Ishikawa (cell line): ENCODE results near the gene DNASE1L2.

Source experiments
- CEBPB ChIP-seq: IDR thresholded peaks from 2 replicates; pipeline ENCODE4 v1.6.1; 2012
- CREB1 ChIP-seq: IDR thresholded peaks from 2 replicates; pipeline ENCODE4 v1.6.1; 2012; ENCODE audit warnings: low read depth
- EGR1 ChIP-seq: IDR thresholded peaks from 2 replicates; pipeline ENCODE4 v1.6.1; 2012
- EP300 ChIP-seq: IDR thresholded peaks from 2 replicates; pipeline ENCODE4 v1.6.1; 2012; ENCODE audit warnings: borderline replicate concordance
- FOXM1 ChIP-seq: IDR thresholded peaks from 2 replicates; pipeline ENCODE4 v1.6.1; 2012; ENCODE audit warnings: low read depth, borderline replicate concordance
- NFIC ChIP-seq: IDR thresholded peaks from 2 replicates; pipeline ENCODE4 v1.6.1; 2012
- RAD21 ChIP-seq: IDR thresholded peaks from 2 replicates; pipeline ENCODE4 v1.6.1; 2012; ENCODE audit warnings: low read depth
- TAF1 ChIP-seq: IDR thresholded peaks from 2 replicates; pipeline ENCODE4 v1.6.1; 2012; ENCODE audit warnings: low read depth, mild to moderate bottlenecking
- TCF12 ChIP-seq: IDR thresholded peaks from 2 replicates; pipeline ENCODE4 v1.6.1; 2012; ENCODE audit warnings: low read depth
- TEAD4 ChIP-seq: IDR thresholded peaks from 2 replicates; pipeline ENCODE4 v1.6.1; 2012
- YY1 ChIP-seq: IDR thresholded peaks from 2 replicates; pipeline ENCODE4 v1.6.1; 2012; ENCODE audit warnings: low read depth
- ZBTB7A ChIP-seq: IDR thresholded peaks from 2 replicates; pipeline ENCODE4 v1.6.1; 2012; ENCODE audit warnings: low read depth
- TF ChIP-seq, protein P1 (sequence below): IDR thresholded peaks from 2 replicates; pipeline ENCODE4 v1.6.1; 2012
- TF ChIP-seq, protein P2 (sequence below): IDR thresholded peaks from 2 replicates; pipeline ENCODE4 v1.6.1; 2012; ENCODE audit warnings: low read depth, mild to moderate bottlenecking
- TF ChIP-seq, protein P3 (sequence below): IDR thresholded peaks from 2 replicates; pipeline ENCODE4 v1.6.1; 2012

The DNASE1L2 gene

GRCh38 chr16:2238838-2239675, 2.8 kb downstream of the DNASE1L2 start:
- TF ChIP-seq FOXM1 = no peak
- no peak for TF ChIP-seq EGR1
- no peak for TF ChIP-seq CEBPB
- no peak for TF ChIP-seq TAF1
- no peak for TF ChIP-seq CREB1
- TF ChIP-seq EP300 = no peak
- TF ChIP-seq YY1 = no peak
- TF ChIP-seq NFIC = no peak
- TF ChIP-seq, protein P1, sequence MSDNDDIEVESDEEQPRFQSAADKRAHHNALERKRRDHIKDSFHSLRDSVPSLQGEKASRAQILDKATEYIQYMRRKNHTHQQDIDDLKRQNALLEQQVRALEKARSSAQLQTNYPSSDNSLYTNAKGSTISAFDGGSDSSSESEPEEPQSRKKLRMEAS = no peak
- TF ChIP-seq TEAD4 = no peak
- no peak for TF ChIP-seq ZBTB7A
- no peak for TF ChIP-seq RAD21
- TF ChIP-seq, protein P2, sequence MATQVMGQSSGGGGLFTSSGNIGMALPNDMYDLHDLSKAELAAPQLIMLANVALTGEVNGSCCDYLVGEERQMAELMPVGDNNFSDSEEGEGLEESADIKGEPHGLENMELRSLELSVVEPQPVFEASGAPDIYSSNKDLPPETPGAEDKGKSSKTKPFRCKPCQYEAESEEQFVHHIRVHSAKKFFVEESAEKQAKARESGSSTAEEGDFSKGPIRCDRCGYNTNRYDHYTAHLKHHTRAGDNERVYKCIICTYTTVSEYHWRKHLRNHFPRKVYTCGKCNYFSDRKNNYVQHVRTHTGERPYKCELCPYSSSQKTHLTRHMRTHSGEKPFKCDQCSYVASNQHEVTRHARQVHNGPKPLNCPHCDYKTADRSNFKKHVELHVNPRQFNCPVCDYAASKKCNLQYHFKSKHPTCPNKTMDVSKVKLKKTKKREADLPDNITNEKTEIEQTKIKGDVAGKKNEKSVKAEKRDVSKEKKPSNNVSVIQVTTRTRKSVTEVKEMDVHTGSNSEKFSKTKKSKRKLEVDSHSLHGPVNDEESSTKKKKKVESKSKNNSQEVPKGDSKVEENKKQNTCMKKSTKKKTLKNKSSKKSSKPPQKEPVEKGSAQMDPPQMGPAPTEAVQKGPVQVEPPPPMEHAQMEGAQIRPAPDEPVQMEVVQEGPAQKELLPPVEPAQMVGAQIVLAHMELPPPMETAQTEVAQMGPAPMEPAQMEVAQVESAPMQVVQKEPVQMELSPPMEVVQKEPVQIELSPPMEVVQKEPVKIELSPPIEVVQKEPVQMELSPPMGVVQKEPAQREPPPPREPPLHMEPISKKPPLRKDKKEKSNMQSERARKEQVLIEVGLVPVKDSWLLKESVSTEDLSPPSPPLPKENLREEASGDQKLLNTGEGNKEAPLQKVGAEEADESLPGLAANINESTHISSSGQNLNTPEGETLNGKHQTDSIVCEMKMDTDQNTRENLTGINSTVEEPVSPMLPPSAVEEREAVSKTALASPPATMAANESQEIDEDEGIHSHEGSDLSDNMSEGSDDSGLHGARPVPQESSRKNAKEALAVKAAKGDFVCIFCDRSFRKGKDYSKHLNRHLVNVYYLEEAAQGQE = no peak
- TF ChIP-seq, protein P3, sequence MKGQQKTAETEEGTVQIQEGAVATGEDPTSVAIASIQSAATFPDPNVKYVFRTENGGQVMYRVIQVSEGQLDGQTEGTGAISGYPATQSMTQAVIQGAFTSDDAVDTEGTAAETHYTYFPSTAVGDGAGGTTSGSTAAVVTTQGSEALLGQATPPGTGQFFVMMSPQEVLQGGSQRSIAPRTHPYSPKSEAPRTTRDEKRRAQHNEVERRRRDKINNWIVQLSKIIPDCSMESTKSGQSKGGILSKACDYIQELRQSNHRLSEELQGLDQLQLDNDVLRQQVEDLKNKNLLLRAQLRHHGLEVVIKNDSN = no peak
- TF ChIP-seq TCF12 = no peak

- no peak for TF ChIP-seq TCF12
- no peak for TF ChIP-seq EP300
- no peak for TF ChIP-seq RAD21
Observed at GRCh38 chr16:2242598-2242997, 6.4 kb downstream of the DNASE1L2 start.

DNA sequence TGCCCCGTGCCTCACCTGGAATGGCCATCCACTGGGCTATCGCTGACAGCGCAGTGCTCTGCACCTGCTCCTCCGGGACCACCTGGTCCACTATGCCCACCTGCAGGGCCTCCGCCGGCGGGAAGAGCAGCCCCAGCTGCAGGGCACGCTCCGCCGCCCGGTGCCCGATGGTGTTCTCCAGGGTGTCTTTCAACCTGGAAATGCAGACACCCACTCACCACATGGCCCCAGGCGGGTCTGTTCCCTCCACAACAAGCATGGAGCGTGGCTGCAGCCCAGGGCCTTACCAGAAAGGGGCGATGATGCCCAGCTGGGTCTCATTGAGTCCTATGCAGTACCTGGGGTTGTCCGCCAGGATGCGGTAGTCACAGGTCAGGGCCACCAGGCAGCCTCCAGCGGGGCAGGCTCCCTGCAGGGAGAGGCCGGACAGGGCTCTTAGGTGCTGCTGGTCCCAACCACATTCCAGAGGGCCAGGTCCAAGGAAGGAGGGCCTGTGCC, 6.8 kb downstream of the DNASE1L2 start:
- TF ChIP-seq NFIC (no peak), ZBTB7A (no peak), TCF12 (no peak), TAF1 (no peak), EGR1 (no peak), EP300 (no peak), CREB1 (no peak), YY1 (no peak)
- TF ChIP-seq, protein P2 = no peak
- TF ChIP-seq, protein P3 = no peak
- TF ChIP-seq, protein P1 = no peak

DNA sequence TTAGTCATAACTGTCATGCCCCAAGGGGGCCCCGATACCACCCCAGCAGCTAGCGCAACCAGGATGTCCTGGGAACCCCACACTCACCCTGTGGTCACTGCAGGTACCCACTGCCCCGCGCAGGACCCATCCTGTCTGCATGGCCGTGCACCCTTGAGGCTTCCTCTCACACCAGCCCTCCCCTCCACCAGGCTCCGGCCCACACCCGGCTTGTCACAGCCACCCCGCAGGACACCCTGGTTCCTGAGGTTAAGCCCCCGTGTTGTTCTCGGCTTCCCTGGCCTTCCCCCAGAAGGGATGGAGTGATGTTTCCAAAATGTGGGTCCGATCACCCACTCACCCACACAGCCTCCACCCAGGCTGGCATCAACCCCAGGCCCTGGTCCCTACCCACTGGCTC, 7.5 kb downstream of the DNASE1L2 start:
- TF ChIP-seq, protein P2 = no peak
- TF ChIP-seq TAF1 (no peak), CREB1 (no peak)
- TF ChIP-seq, protein P3 = no peak
